ENCODE data around the gene ABCC1. TPM values are rescaled to one million over a fixed set of nuclear protein-coding genes. Genes with fewer than 3 reads are reported as not detected.
"Not testable (repeated sequence)": the region's sequence is repeated elsewhere in the genome, so short reads cannot be mapped to it uniquely, and the experiment has no call there.

Gene ABCC1
- total RNA-seq, 1 experiment from 2014 or later = 23.6 TPM

- DNase-seq = peak; percentile 35
- H3K36me3 ChIP-seq (ENCODE audit: insufficient read depth, low read length) = no peaks in the 10 kb centered on the region
- no peaks in the 10 kb centered on the region for H3K27me3 ChIP-seq (ENCODE audit: low read length)
- no peaks in the 10 kb centered on the region for H3K9me3 ChIP-seq (ENCODE audit: low read length)
- no peaks in the 10 kb centered on the region for H4K20me1 ChIP-seq (ENCODE audit: insufficient read depth, low read depth, low read length)
- H3K27ac ChIP-seq (ENCODE audit: low read length) = no peak overlapping the region
- no peak overlapping the region for H3K4me3 ChIP-seq (ENCODE audit: low read length)
- no peak overlapping the region for H3K9ac ChIP-seq (ENCODE audit: low read length)
- no peak overlapping the region for H2AFZ ChIP-seq (ENCODE audit: low read length)
- H3K79me2 ChIP-seq (ENCODE audit: low read length) = no peaks in the 10 kb centered on the region
- no peak overlapping the region for H3K4me2 ChIP-seq (ENCODE audit: low read depth, low read length, poor library complexity, severe bottlenecking)
- no peaks in the 10 kb centered on the region for H3K9me2 ChIP-seq (replicated peaks; ENCODE audit: insufficient read depth, low read length)
- H3K4me1 ChIP-seq (ENCODE audit: low read length) = no peaks in the 10 kb centered on the region
Measured at GRCh38 chr16:16190546-16190945, 241.1 kb downstream of the ABCC1 start.

DNA sequence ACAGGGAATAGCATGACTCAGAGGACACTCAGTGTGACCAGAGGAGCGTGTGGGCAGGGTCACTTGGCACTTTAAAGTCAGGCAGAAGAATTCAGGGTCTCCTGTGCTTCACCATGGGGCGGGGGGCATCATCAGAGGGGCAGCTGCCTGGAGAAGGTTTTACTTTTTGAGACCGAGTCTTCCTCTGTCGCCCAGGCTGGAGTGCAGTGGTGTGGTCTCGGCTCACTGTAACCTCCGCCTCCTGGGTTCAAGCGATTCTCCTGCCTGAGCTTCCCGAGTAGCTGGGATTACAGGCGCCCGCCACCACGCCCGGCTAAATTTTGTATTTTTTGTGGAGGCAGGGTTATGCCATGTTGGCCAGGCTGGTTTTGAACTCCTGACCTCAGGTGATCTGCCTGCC is 241.6 kb downstream of the ABCC1 start:
- not testable (repeated sequence) for H2AFZ ChIP-seq (ENCODE audit: low read length); H4K20me1 ChIP-seq (ENCODE audit: insufficient read depth, low read depth, low read length); H3K9me2 ChIP-seq (replicated peaks; ENCODE audit: insufficient read depth, low read length); DNase-seq; H3K27me3 ChIP-seq (ENCODE audit: low read length); H3K4me1 ChIP-seq (ENCODE audit: low read length); H3K79me2 ChIP-seq (ENCODE audit: low read length); H3K4me3 ChIP-seq (ENCODE audit: low read length); H3K9ac ChIP-seq (ENCODE audit: low read length); H3K9me3 ChIP-seq (ENCODE audit: low read length); H3K4me2 ChIP-seq (ENCODE audit: low read depth, low read length, poor library complexity, severe bottlenecking); H3K36me3 ChIP-seq (ENCODE audit: insufficient read depth, low read length); H3K27ac ChIP-seq (ENCODE audit: low read length)

DNA sequence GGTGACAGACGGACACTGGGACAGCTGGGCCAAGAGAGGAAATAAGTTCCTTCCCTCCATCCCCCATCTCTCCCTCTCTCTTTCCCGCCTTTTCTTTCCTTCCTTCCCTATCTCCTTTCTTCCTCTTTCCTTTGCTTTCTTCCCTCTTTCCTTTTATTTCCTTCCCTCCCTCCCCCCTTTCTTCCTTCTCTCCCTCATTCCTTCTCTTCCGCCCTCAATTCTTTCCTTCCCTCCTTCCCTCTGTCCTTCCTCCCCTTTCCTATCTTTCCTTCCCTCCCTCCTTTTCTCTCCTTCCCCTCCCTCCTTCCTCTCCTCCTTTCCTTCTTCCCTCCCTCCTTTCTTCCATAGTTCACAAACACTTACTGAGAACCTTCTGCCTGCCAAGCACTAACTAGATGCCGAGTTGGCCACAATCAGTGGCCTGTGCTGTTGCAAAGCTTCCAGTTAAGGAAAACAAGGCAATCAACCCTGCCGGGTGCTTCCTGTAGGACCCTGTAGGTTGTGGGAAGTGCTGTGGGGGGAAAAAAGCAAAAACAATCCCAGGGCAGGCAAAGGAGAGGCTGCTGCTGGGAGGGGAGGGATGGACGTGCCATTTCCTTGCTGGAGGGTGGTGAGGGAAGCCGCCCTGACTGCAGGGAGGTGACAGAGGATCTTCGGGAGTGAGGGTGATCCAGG is 242.2 kb downstream of the ABCC1 start:
- Histone ChIP-seq H3K4me3 (ENCODE audit: low read length) (no peak overlapping the region), H3K36me3 (ENCODE audit: insufficient read depth, low read length) (no peaks in the 10 kb centered on the region), H3K9ac (ENCODE audit: low read length) (no peak overlapping the region), H3K79me2 (ENCODE audit: low read length) (no peaks in the 10 kb centered on the region), H3K4me2 (ENCODE audit: low read depth, low read length, poor library complexity, severe bottlenecking) (no peak overlapping the region), H3K9me2 (replicated peaks; ENCODE audit: insufficient read depth, low read length) (no peaks in the 10 kb centered on the region), H3K27me3 (ENCODE audit: low read length) (no peaks in the 10 kb centered on the region), H3K27ac (ENCODE audit: low read length) (no peak overlapping the region), H3K9me3 (ENCODE audit: low read length) (no peaks in the 10 kb centered on the region), H4K20me1 (ENCODE audit: insufficient read depth, low read depth, low read length) (no peaks in the 10 kb centered on the region), H3K4me1 (ENCODE audit: low read length) (no peaks in the 10 kb centered on the region), H2AFZ (ENCODE audit: low read length) (no peak overlapping the region)
- no peak for DNase-seq

Other genes with a start within 250 kb of the ABCC1 start
- not detected in 2 replicates for gene MYH11, start 92.6 kb upstream of the ABCC1 start, total RNA-seq (2014; rRNA removed; shearing (Covaris generic); ENCODE audit: low replicate concordance)
- gene CEP20, start 61.0 kb upstream of the ABCC1 start, total RNA-seq (2014; rRNA removed; shearing (Covaris generic); ENCODE audit: low replicate concordance) = 19.6 and 45.3 TPM in 2 replicates

All from Karpas-422 (cell line).